DND-41 (cell line): ENCODE data around the gene TNPO3.

Source experiments
- CTCF ChIP-seq: IDR thresholded peaks from 2 replicates; pipeline ENCODE4 v1.5.1; 2012; ENCODE audit warnings: borderline replicate concordance, low read length, moderate library complexity, mild to moderate bottlenecking; ENCODE audit not compliant: poor library complexity, severe bottlenecking; ENCODE audit errors: extremely low read depth
- EZH2 ChIP-seq: IDR thresholded peaks from 3 replicates; pipeline ENCODE4 v1.6.1; 2012; ENCODE audit warnings: borderline replicate concordance, low read depth, mild to moderate bottlenecking, moderate library complexity, low read length, inconsistent platforms; ENCODE audit not compliant: severe bottlenecking

- TF ChIP-seq CTCF (no peak), EZH2 (no peak)
Measured at GRCh38 chr7:129103561-129104324, 48.8 kb upstream of the TNPO3 start.
